Brain microvascular endothelial cell (primary cell): Measurements from ENCODE around the gene SEMA6D.

Experiments used
- DNase-seq: peaks from one replicate; pipeline ENCODE4 v3.0.0-alpha.2; 2020
- H3K27ac ChIP-seq: fragments of 250-450 bp; sonication (Bioruptor Pico); 2 replicates; pipeline ENCODE4 v1.5.1; 2020; ENCODE audit warnings: mild to moderate bottlenecking, moderate library complexity
- H3K27me3 ChIP-seq: fragments of 250-450 bp; sonication (Bioruptor Pico); replicated peaks from 2 replicates; pipeline ENCODE4 v1.5.1; 2020; ENCODE audit warnings: mild to moderate bottlenecking
- H3K36me3 ChIP-seq: fragments of 250-450 bp; sonication (Bioruptor Pico); replicated peaks from 2 replicates; pipeline ENCODE4 v1.5.1; 2020; ENCODE audit warnings: mild to moderate bottlenecking
- H3K4me3 ChIP-seq: 2 replicates; pipeline ENCODE4 v1.5.1; 2011; ENCODE audit warnings: low read depth, mild to moderate bottlenecking, control low read depth, low read length, moderate library complexity
- CTCF ChIP-seq: IDR thresholded peaks from 2 replicates; pipeline ENCODE4 v1.5.1; 2011; ENCODE audit warnings: low read depth, mild to moderate bottlenecking, moderate library complexity, low read length, control low read depth, inconsistent platforms; ENCODE audit errors: missing control alignments
- in situ Hi-C: cut with HindIII; loops from 2 replicates; pipeline ENCODE4 v1.10.0; 2017; ENCODE audit warnings: low sequenced_read_pairs, low pct_ligation_motif_present

SEMA6D gene

GRCh38 chr15:47796830-47797229 is 79.5 kb downstream of the SEMA6D start:
- Histone ChIP-seq H3K27ac (no peak overlapping the region), H3K4me3 (no peak overlapping the region), H3K36me3 (no peaks in the 10 kb centered on the region), H3K27me3 (no peaks in the 10 kb centered on the region)
- no peak for DNase-seq
- no peak for TF ChIP-seq CTCF
- in situ Hi-C loops = no loop called here

GRCh38 chr15:47801522-47801921 is 84.2 kb downstream of the SEMA6D start:
- Histone ChIP-seq H3K4me3 (no peak overlapping the region), H3K27ac (no peak overlapping the region), H3K36me3 (no peaks in the 10 kb centered on the region), H3K27me3 (no peaks in the 10 kb centered on the region)
- DNase-seq = no peak
- TF ChIP-seq CTCF = no peak
- in situ Hi-C loops = no loop called here

GRCh38 chr15:47802216-47802615 is 84.9 kb downstream of the SEMA6D start:
- in situ Hi-C loops = no loop called here
- DNase-seq = no peak
- no peaks in the 10 kb centered on the region for H3K36me3 ChIP-seq
- H3K27me3 ChIP-seq = no peaks in the 10 kb centered on the region
- no peak for TF ChIP-seq CTCF
- H3K27ac ChIP-seq = no peak overlapping the region
- no peak overlapping the region for H3K4me3 ChIP-seq

- Histone ChIP-seq H3K27me3 (no peaks in the 10 kb centered on the region), H3K36me3 (no peaks in the 10 kb centered on the region), H3K4me3 (no peak overlapping the region), H3K27ac (no peak overlapping the region)
- in situ Hi-C loops = no loop called here
- TF ChIP-seq CTCF = no peak
- no peak for DNase-seq
Measured at GRCh38 chr15:47803767-47804166, 86.5 kb downstream of the SEMA6D start.

GRCh38 chr15:47804733-47805132 is 87.4 kb downstream of the SEMA6D start:
- no peak overlapping the region for H3K27ac ChIP-seq
- in situ Hi-C loops = no loop called here
- no peaks in the 10 kb centered on the region for H3K27me3 ChIP-seq
- H3K4me3 ChIP-seq = no peak overlapping the region
- no peaks in the 10 kb centered on the region for H3K36me3 ChIP-seq
- DNase-seq = no peak
- no peak for TF ChIP-seq CTCF

- Histone ChIP-seq H3K27me3 (no peaks in the 10 kb centered on the region), H3K4me3 (no peak overlapping the region), H3K27ac (no peak overlapping the region), H3K36me3 (no peaks in the 10 kb centered on the region)
- in situ Hi-C loops = no loop called here
- TF ChIP-seq CTCF = no peak
- no peak for DNase-seq
Measured at GRCh38 chr15:47806008-47806407, 88.7 kb downstream of the SEMA6D start.
